Left ventricle myocardium inferior (tissue), 1 donor: ENCODE data around the gene DPH5. TPM values are rescaled to one million over a fixed set of nuclear protein-coding genes. Genes with fewer than 3 reads are reported as not detected.
A peak's percentile ranks its signal among the peaks of the same experiment; 100 is the strongest.
"Not testable (repeated sequence)": the region's sequence is repeated elsewhere in the genome, so short reads cannot be mapped to it uniquely, and the experiment has no call there.

Experiments used
- DNase-seq: peaks from one replicate; pipeline ENCODE4 v3.0.0-alpha.2; 2020
- H3K27ac ChIP-seq: fragments of 200-600 bp; replicated peaks from 2 replicates; pipeline ENCODE4 v1.8.0; 2021
- H3K27me3 ChIP-seq: fragments of 200-600 bp; 2 replicates; pipeline ENCODE4 v1.8.0; 2021; ENCODE audit warnings: low read depth
- H3K36me3 ChIP-seq: fragments of 200-600 bp; 2 replicates; pipeline ENCODE4 v1.8.0; 2021
- H3K4me1 ChIP-seq: fragments of 200-600 bp; 2 replicates; pipeline ENCODE4 v1.8.0; 2021
- H3K4me3 ChIP-seq: fragments of 200-600 bp; 2 replicates; pipeline ENCODE4 v1.8.0; 2021; ENCODE audit warnings: mild to moderate bottlenecking, moderate library complexity
- H3K9me3 ChIP-seq: fragments of 200-600 bp; replicated peaks from 2 replicates; pipeline ENCODE4 v1.8.0; 2021
- intact Hi-C: fragments of 100-400 bp; cut with micrococcal nuclease; formaldehyde crosslinking; loops from one replicate; pipeline ENCODE4 v1.11.0; 2022
- total RNA-seq: library from RNA; stranded (reverse); fragmentation: NEBNext Ultra II Directional; extraction: Animal tissue kit (Norgen Biotek cat#: 25700); gene quantifications from one replicate; pipeline ENCODE4 v1.2.1, GENCODE V29; 2021
- TF ChIP-seq, protein P1 (sequence below): fragments of 200-600 bp; IDR thresholded peaks from 2 replicates; pipeline ENCODE4 v1.8.0; 2021; ENCODE audit warnings: antibody characterized with exemption, mild to moderate bottlenecking, borderline replicate concordance
- donor health status: DM: no; HTN: yes; CAD: no; lungs with severe emphysema.

DPH5 gene
- total RNA-seq, 1 donor from 2014 or later = 40.0 TPM

DNA sequence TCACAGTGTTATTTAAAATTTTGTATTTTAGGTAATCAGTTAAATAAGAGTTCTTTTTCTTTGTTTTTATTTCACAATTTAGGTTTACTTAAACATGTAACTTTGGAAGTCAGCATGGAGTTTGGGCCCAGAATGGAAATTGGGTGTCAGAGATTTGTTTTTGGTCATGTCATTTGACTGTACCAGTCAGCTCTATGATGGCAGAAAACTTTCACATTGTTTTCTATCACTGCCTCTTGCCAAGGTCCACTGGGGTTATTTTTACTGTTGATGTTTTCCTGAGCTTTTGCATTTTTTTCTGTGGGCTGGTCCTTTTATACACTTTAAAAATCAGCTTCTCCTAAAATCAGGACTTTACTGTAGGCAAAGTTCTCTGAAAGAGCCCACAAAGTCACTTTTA lies 75.2 kb downstream of the DPH5 start:
- peaks cover 19% of the 10 kb centered on the region for H3K4me1 ChIP-seq
- DNase-seq = no peak
- no peak overlapping the region for H3K27ac ChIP-seq
- TF ChIP-seq, protein P1, sequence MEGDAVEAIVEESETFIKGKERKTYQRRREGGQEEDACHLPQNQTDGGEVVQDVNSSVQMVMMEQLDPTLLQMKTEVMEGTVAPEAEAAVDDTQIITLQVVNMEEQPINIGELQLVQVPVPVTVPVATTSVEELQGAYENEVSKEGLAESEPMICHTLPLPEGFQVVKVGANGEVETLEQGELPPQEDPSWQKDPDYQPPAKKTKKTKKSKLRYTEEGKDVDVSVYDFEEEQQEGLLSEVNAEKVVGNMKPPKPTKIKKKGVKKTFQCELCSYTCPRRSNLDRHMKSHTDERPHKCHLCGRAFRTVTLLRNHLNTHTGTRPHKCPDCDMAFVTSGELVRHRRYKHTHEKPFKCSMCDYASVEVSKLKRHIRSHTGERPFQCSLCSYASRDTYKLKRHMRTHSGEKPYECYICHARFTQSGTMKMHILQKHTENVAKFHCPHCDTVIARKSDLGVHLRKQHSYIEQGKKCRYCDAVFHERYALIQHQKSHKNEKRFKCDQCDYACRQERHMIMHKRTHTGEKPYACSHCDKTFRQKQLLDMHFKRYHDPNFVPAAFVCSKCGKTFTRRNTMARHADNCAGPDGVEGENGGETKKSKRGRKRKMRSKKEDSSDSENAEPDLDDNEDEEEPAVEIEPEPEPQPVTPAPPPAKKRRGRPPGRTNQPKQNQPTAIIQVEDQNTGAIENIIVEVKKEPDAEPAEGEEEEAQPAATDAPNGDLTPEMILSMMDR = no peak
- no peaks in the 10 kb centered on the region for H3K27me3 ChIP-seq
- peaks cover 5% of the 10 kb centered on the region for H3K9me3 ChIP-seq
- H3K4me3 ChIP-seq = no peak overlapping the region
- H3K36me3 ChIP-seq = peaks cover 20% of the 10 kb centered on the region
- intact Hi-C loops = no loop called here

GRCh38 chr1:100949515-100950158 lies 75.9 kb downstream of the DPH5 start:
- peak; percentile 24 for DNase-seq
- intact Hi-C loops, H3K27me3 ChIP-seq, H3K4me3 ChIP-seq, H3K9me3 ChIP-seq, H3K27ac ChIP-seq: not testable (repeated sequence)
- peaks cover 20% of the 10 kb centered on the region for H3K36me3 ChIP-seq
- H3K4me1 ChIP-seq = peaks cover 16% of the 10 kb centered on the region

DNA sequence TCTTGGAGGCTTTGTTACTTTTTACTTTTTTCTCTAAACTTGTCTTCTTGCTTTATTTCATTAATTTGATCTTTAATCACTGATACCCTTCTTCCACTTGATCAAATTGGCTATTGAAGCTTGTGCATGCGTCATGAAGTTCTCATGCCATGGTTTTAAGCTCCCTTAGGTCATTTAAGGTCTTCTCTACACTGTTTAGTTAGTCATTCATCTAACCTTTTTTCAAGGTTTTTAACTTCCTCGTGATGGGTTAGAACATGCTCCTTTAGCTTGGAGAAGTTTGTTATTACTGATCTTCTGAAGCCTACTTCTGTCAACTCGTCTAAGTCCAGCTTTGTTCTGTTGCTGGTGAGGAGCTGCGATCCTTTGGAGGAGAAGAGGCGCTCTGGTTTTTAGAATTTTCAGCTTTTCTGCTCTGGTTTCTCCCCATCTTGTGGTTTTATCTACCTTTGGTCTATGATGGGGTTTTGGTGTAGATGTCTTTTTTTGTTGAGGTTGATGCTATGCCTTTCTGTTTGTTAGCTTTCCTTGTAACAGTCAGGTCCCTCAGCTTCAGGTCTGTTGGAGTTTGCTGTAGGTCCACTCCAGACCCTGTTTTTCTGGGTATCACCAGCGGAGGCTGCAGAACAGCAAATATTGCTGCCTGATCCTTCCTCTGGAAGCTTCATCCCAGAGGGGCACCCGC lies 76.7 kb downstream of the DPH5 start:
- Histone ChIP-seq H3K36me3 (peaks cover 20% of the 10 kb centered on the region), H3K4me1 (peaks cover 11% of the 10 kb centered on the region)
- H3K27me3 ChIP-seq, H3K4me3 ChIP-seq, DNase-seq, H3K9me3 ChIP-seq, intact Hi-C loops, H3K27ac ChIP-seq: not testable (repeated sequence)

DNA sequence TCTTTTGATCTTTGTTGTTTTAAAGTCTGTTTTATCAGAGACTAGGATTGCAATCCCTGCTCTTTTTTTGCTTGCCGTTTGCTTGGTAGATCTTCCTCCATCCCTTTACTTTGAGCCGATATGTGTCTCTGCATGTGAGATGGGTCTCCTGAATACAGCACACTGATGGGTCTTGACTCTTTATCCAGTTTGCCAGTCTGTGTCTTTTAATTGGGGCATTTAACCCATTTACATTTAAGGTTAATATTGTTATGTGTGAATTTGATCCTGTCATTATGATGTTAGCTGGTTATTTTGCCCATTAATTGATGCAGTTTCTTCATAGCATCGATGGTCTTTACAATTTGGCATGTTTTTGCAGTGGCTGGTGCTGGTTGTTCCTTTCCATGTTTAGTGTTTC lies 77.8 kb downstream of the DPH5 start:
- H3K27me3 ChIP-seq, intact Hi-C loops, H3K4me1 ChIP-seq, H3K4me3 ChIP-seq, H3K27ac ChIP-seq, H3K9me3 ChIP-seq, DNase-seq: not testable (repeated sequence)
- H3K36me3 ChIP-seq = peaks cover 24% of the 10 kb centered on the region

GRCh38 chr1:100946064-100946463 lies 79.5 kb downstream of the DPH5 start:
- H3K27ac ChIP-seq, intact Hi-C loops, H3K27me3 ChIP-seq, H3K9me3 ChIP-seq, DNase-seq, H3K4me3 ChIP-seq, H3K4me1 ChIP-seq: not testable (repeated sequence)
- peaks cover 19% of the 10 kb centered on the region for H3K36me3 ChIP-seq

GRCh38 chr1:100943533-100943932 lies 82.1 kb downstream of the DPH5 start:
- TF ChIP-seq, protein P1 = no peak
- Histone ChIP-seq H3K27ac (no peak overlapping the region), H3K4me3 (no peak overlapping the region), H3K9me3 (peaks cover 5% of the 10 kb centered on the region), H3K27me3 (no peaks in the 10 kb centered on the region), H3K4me1 (no peaks in the 10 kb centered on the region), H3K36me3 (peaks cover 27% of the 10 kb centered on the region)
- no peak for DNase-seq
- intact Hi-C loops = no loop called here

- H3K4me1 ChIP-seq = no peaks in the 10 kb centered on the region
- H3K4me3 ChIP-seq = no peak overlapping the region
- peaks cover 1% of the 10 kb centered on the region for H3K9me3 ChIP-seq
- TF ChIP-seq, protein P1 = no peak
- H3K27me3 ChIP-seq = no peaks in the 10 kb centered on the region
- intact Hi-C loops = no loop called here
- no peak overlapping the region for H3K27ac ChIP-seq
- peaks cover 34% of the 10 kb centered on the region for H3K36me3 ChIP-seq
- no peak for DNase-seq
These were observed 83.1 kb downstream of the DPH5 start for GRCh38 chr1:100942304-100943046.
